H1 (cell line): ENCODE data around the gene ZNF202. TPM values are rescaled to one million over a fixed set of nuclear protein-coding genes. Genes with fewer than 3 reads are reported as not detected.

Source experiments
- CHD1 ChIP-seq: IDR thresholded peaks from 2 replicates; pipeline ENCODE4 v1.6.1; 2012; ENCODE audit warnings: low read depth, low read length, improper control_type of control experiment
- GABPA ChIP-seq: IDR thresholded peaks from 2 replicates; pipeline ENCODE4 v1.6.1; 2011; ENCODE audit warnings: mild to moderate bottlenecking, low read length, moderate library complexity, borderline replicate concordance; ENCODE audit not compliant: insufficient read depth
- SIRT6 ChIP-seq: IDR thresholded peaks from one replicate; pipeline ENCODE4 v1.7.1; 2012; ENCODE audit warnings: low read length, inconsistent platforms
- TCF12 ChIP-seq: IDR thresholded peaks from 2 replicates; pipeline ENCODE4 v1.6.1; 2011; ENCODE audit warnings: low read depth, mild to moderate bottlenecking, low read length
- YY1 ChIP-seq: IDR thresholded peaks from 2 replicates; pipeline ENCODE4 v1.6.1; 2011; ENCODE audit warnings: low read depth, mild to moderate bottlenecking, low read length
- polyA plus RNA-seq, 7 experiments: library from polyadenylated mRNA; depleted of rRNA in 3 of 7; stranded (reverse) in 5 of 7; unstranded in 2 of 7; fragments of >200 nt in 5 of 7; fragments of 200-250 nt in 2 of 7; gene quantifications; 1 replicate in 5 of 7; 2 replicates in 1 of 7; 4 replicates in 1 of 7; pipeline versions ENCODE4 v1.2.1 to v1.2.3, GENCODE V29; 2011 to 2013; ENCODE audit warnings: missing spikeins in 2 of 7, mixed read lengths in 2 of 7
- total RNA-seq: library from RNA; stranded (reverse); fragmentation: NEBNext Ultra II Directional; extraction: Animal tissue kit (Norgen Biotek cat#: 25700); gene quantifications from 2 replicates; pipeline ENCODE4 v1.2.1, GENCODE V29; 2021

The ZNF202 gene
- total and polyA plus RNA-seq, 2 of the 8 experiments (the other 6 are each of a cell fraction or from before 2014, with no cell fraction given): 14.1 to 33.9 TPM

DNA sequence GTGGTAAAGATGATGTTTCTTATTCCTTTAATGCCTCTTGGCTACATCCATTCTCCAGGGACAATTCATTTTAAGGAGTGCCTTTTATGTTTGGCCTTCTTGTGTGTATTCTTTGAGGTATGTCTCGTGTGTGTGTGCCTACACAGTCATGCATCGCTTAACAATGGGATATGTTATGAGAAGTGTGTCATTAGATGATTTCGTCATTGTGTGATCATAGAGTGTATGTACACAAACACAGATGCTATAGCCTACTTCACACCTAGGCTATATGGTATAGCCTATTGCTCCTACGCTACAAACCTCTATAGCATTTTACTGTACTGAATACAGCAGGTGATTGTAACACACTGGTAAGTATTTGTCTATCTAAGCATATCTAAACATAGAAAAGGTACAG lies 23.0 kb downstream of the ZNF202 start (continued):
- TF ChIP-seq SIRT6: no peak
- no peak for TF ChIP-seq TCF12
- no peak for TF ChIP-seq CHD1
- TF ChIP-seq GABPA: no peak
- no peak for TF ChIP-seq YY1
